HG03066 (cell line): ENCODE measurements around the gene MLPH.

Experiments used
- ATAC-seq: cut with Tn5 transposase; IDR thresholded peaks from one replicate; pipeline ENCODE4 v1.9.1; 2021; ENCODE audit warnings: low read depth; ENCODE audit not compliant: unreplicated experiment

Gene MLPH

GRCh38 chr2:237475704-237476141 lies 11.3 kb upstream of the MLPH start:
- ATAC-seq, result no peak

GRCh38 chr2:237478095-237478494 lies 9.0 kb upstream of the MLPH start:
- no peak for ATAC-seq

- ATAC-seq, result no peak
These were observed 8.1 kb upstream of the MLPH start for GRCh38 chr2:237478979-237479378.

GRCh38 chr2:237479747-237480146 lies 7.3 kb upstream of the MLPH start:
- ATAC-seq, result no peak

GRCh38 chr2:237480556-237480955 lies 6.5 kb upstream of the MLPH start:
- ATAC-seq, result no peak

GRCh38 chr2:237480988-237481525 lies 6.0 kb upstream of the MLPH start:
- no peak for ATAC-seq

- ATAC-seq, result no peak
These were observed 4.6 kb upstream of the MLPH start for GRCh38 chr2:237482485-237482884.

- no peak for ATAC-seq
These were observed 3.9 kb upstream of the MLPH start for GRCh38 chr2:237483018-237483731.

GRCh38 chr2:237485304-237485703 lies 1.7 kb upstream of the MLPH start:
- ATAC-seq, result no peak

GRCh38 chr2:237485844-237486243 lies 1.2 kb upstream of the MLPH start:
- no peak for ATAC-seq

- ATAC-seq, result no peak
These were observed 675 bp upstream of the MLPH start for GRCh38 chr2:237486334-237486818.

- no peak for ATAC-seq
These were observed 445 bp downstream of the MLPH start for GRCh38 chr2:237487496-237487895.

- ATAC-seq, result no peak
These were observed 1.2 kb downstream of the MLPH start for GRCh38 chr2:237488295-237488694.

GRCh38 chr2:237488901-237489860 lies 2.1 kb downstream of the MLPH start:
- no peak for ATAC-seq

- ATAC-seq, result no peak
These were observed 3.1 kb downstream of the MLPH start for GRCh38 chr2:237490009-237490711.

- no peak for ATAC-seq
These were observed 3.7 kb downstream of the MLPH start for GRCh38 chr2:237490795-237491194.

GRCh38 chr2:237491515-237492118 lies 4.6 kb downstream of the MLPH start:
- ATAC-seq, result no peak

- ATAC-seq, result no peak
These were observed 5.3 kb downstream of the MLPH start for GRCh38 chr2:237492137-237492890.

- ATAC-seq, result no peak
These were observed 7.0 kb downstream of the MLPH start for GRCh38 chr2:237494066-237494465.
